MM.1S (cell line): ENCODE data around the gene CHPT1.
A peak's percentile ranks its signal among the peaks of the same experiment; 100 is the strongest.

Source experiments
- DNase-seq: peaks from one replicate; pipeline ENCODE4 v3.0.0-alpha.2; 2015
- H2AFZ ChIP-seq: fragments of 300-600 bp; sonication (generic); 2 replicates; pipeline ENCODE4 v1.6.0; 2016; ENCODE audit warnings: antibody characterized with exemption, low read length
- H3F3A ChIP-seq: fragments of 300-600 bp; sonication (generic); 2 replicates; pipeline ENCODE4 v1.6.1; 2016; ENCODE audit warnings: mild to moderate bottlenecking, antibody characterized with exemption, low read length, moderate library complexity, mixed read lengths; ENCODE audit not compliant: insufficient read depth
- H3K27ac ChIP-seq: fragments of 300-600 bp; sonication (generic); 2 replicates; pipeline ENCODE4 v1.5.1; 2016; ENCODE audit warnings: mild to moderate bottlenecking, low read length
- H3K27me3 ChIP-seq: fragments of 300-600 bp; sonication (generic); replicated peaks from 2 replicates; pipeline ENCODE4 v1.6.0; 2016; ENCODE audit warnings: low read length; ENCODE audit not compliant: insufficient read depth
- H3K36me3 ChIP-seq: fragments of 300-600 bp; sonication (generic); replicated peaks from 2 replicates; pipeline ENCODE4 v1.6.1; 2016; ENCODE audit warnings: mild to moderate bottlenecking, low read length, mixed read lengths; ENCODE audit not compliant: insufficient read depth
- H3K4me1 ChIP-seq: fragments of 300-600 bp; sonication (generic); 2 replicates; pipeline ENCODE4 v1.6.1; 2016; ENCODE audit warnings: low read length, mixed read lengths
- H3K4me2 ChIP-seq: fragments of 300-600 bp; sonication (generic); 2 replicates; pipeline ENCODE4 v1.6.0; 2016; ENCODE audit warnings: low read depth, low read length
- H3K4me3 ChIP-seq: fragments of 300-600 bp; sonication (generic); 2 replicates; pipeline ENCODE4 v1.5.1; 2016; ENCODE audit warnings: low read length, mixed read lengths
- H3K79me2 ChIP-seq: fragments of 300-600 bp; sonication (generic); 2 replicates; pipeline ENCODE4 v1.6.1; 2016; ENCODE audit warnings: mixed run types, low read length, mixed read lengths
- H3K9ac ChIP-seq: fragments of 300-600 bp; sonication (generic); 2 replicates; pipeline ENCODE4 v1.6.1; 2016; ENCODE audit warnings: low read length, mixed read lengths
- H3K9me2 ChIP-seq: fragments of 300-600 bp; sonication (generic); replicated peaks from 2 replicates; pipeline ENCODE4 v1.6.1; 2016; ENCODE audit warnings: mild to moderate bottlenecking, low read length, mixed read lengths; ENCODE audit not compliant: insufficient read depth
- H3K9me3 ChIP-seq: fragments of 300-600 bp; sonication (generic); replicated peaks from 2 replicates; pipeline ENCODE4 v1.6.1; 2016; ENCODE audit warnings: mild to moderate bottlenecking, low read length, mixed read lengths; ENCODE audit not compliant: insufficient read depth
- H4K20me1 ChIP-seq: fragments of 300-600 bp; sonication (generic); 2 replicates; pipeline ENCODE4 v1.6.1; 2016; ENCODE audit warnings: mild to moderate bottlenecking, low read length, moderate library complexity, mixed read lengths; ENCODE audit not compliant: insufficient read depth
- CTCF ChIP-seq: fragments of 300-600 bp; sonication (generic); IDR thresholded peaks from 2 replicates; pipeline ENCODE4 v1.5.1; 2016; ENCODE audit warnings: antibody characterized with exemption, low read length, mixed read lengths
- EZH2 ChIP-seq: fragments of 300-600 bp; sonication (generic); optimal IDR thresholded peaks from 2 replicates; pipeline ENCODE3; 2017; ENCODE audit warnings: low read depth, mild to moderate bottlenecking, antibody characterized with exemption, low read length, mixed read lengths
- EZH2phosphoT487 ChIP-seq: fragments of 300-600 bp; sonication (generic); IDR thresholded peaks from 2 replicates; pipeline ENCODE4 v1.6.1; 2018; ENCODE audit warnings: antibody characterized with exemption, low read length

CHPT1 gene

GRCh38 chr12:101740980-101741379 is 43.5 kb downstream of the CHPT1 start:
- Histone ChIP-seq H3K79me2 (0 out of 2 replicates have a peak, but pooled peaks cover 7% of the 10 kb centered on the region), H3K9me3 (no peaks in the 10 kb centered on the region), H3K4me3 (no peak overlapping the region), H3K27me3 (no peaks in the 10 kb centered on the region), H3K9ac (no peak overlapping the region), H3K9me2 (no peaks in the 10 kb centered on the region), H2AFZ (no peak overlapping the region), H3K27ac (no peak overlapping the region; the same call in 1 of the 2 replicates), H3F3A (peaks cover 52% of the 10 kb centered on the region), H3K4me2 (no peak overlapping the region), H3K4me1 (peaks cover 50% of the 10 kb centered on the region), H4K20me1 (no peaks in the 10 kb centered on the region), H3K36me3 (no peaks in the 10 kb centered on the region)
- TF ChIP-seq EZH2phosphoT487: no peak
- TF ChIP-seq CTCF: no peak
- TF ChIP-seq EZH2: no peak
- no peak for DNase-seq

- peak overlapping the region; percentile 74 for H3K9ac ChIP-seq
Observed at GRCh38 chr12:101743242-101743641, 45.8 kb downstream of the CHPT1 start.

GRCh38 chr12:101743724-101744472 is 46.5 kb downstream of the CHPT1 start:
- Histone ChIP-seq H3K9ac (peak overlapping the region; percentile 74), H3K4me2 (peak overlapping the region; percentile 51), H3K9me2 (no peaks in the 10 kb centered on the region), H3K79me2 (0 out of 2 replicates have a peak, but pooled peaks cover 9% of the 10 kb centered on the region), H3K36me3 (peaks cover 5% of the 10 kb centered on the region; the same call in 1 of the 2 replicates), H3K27me3 (no peaks in the 10 kb centered on the region), H3F3A (peaks cover 36% of the 10 kb centered on the region), H2AFZ (no peak overlapping the region), H4K20me1 (no peaks in the 10 kb centered on the region), H3K4me1 (peaks cover 51% of the 10 kb centered on the region), H3K27ac (peak overlapping the region; percentile 95), H3K4me3 (0 out of 2 replicates have a peak overlapping the region, but pooled peaks have one; percentile 3), H3K9me3 (no peaks in the 10 kb centered on the region)
- DNase-seq: peak; percentile 92
- TF ChIP-seq EZH2: no peak
- TF ChIP-seq EZH2phosphoT487: no peak
- TF ChIP-seq CTCF: peak; percentile 68

More at GRCh38 chr12:101743242-101743641, 45.8 kb downstream of the CHPT1 start:
- Histone ChIP-seq H3K9me2 (no peaks in the 10 kb centered on the region), H3K79me2 (0 out of 2 replicates have a peak, but pooled peaks cover 9% of the 10 kb centered on the region), H3K9me3 (no peaks in the 10 kb centered on the region), H2AFZ (no peak overlapping the region), H3K4me1 (peaks cover 51% of the 10 kb centered on the region), H3K27me3 (no peaks in the 10 kb centered on the region), H4K20me1 (no peaks in the 10 kb centered on the region), H3K36me3 (peaks cover 3% of the 10 kb centered on the region; the same call in 1 of the 2 replicates), H3K4me3 (no peak overlapping the region), H3F3A (peaks cover 36% of the 10 kb centered on the region), H3K27ac (peak overlapping the region; percentile 95), H3K4me2 (peak overlapping the region; percentile 51; the same call in 1 of the 2 replicates)
- TF ChIP-seq EZH2: no peak
- TF ChIP-seq EZH2phosphoT487: no peak
- TF ChIP-seq CTCF: no peak
- no peak for DNase-seq
